K562 (cell line): Measurements from ENCODE around the gene NKG7. TPM values are rescaled to one million over a fixed set of nuclear protein-coding genes. Genes with fewer than 3 reads are reported as not detected.
A peak's percentile ranks its signal among the peaks of the same experiment; 100 is the strongest.

Source experiments
- ATAC-seq: fragments of 200-7000 bp; cut with Tn5 transposase; 3 replicates; pipeline ENCODE4 v1.9.1; 2020; ENCODE audit warnings: moderate library complexity
- BruUV-seq: library from RNA; stranded (reverse); fragments of 400-500 nt; replicated peaks from 2 replicates; lab custom pipeline; 2021; lab: Mats Ljungman, UMichigan
- CTCF ChIA-PET: fragments of 300-600 bp; formaldehyde crosslinking; extraction: SDS; loops from one replicate; lab custom pipeline; 2021; ENCODE audit warnings: low intra/inter-chr PET ratio; lab: Yijun Ruan, JAX
- POLR2A ChIA-PET: fragments of 300-600, 350-650 bp; sonication (Branson Sonifier 250); formaldehyde crosslinking; extraction: SDS; loops from one replicate; lab custom pipeline; 2021; ENCODE audit warnings: antibody characterized with exemption, inconsistent platforms; lab: Yijun Ruan, JAX
- DNase-seq, 4 experiments: peaks; one replicate each; pipeline versions ENCODE4 v3.0.0 to v3.0.0-alpha.2; 2011 to 2018; ENCODE audit warnings: low spot score in 3 of 4, mixed read lengths in 3 of 4; ENCODE audit errors: extremely low read depth in 1 of 4
- FAIRE-seq: peaks from 2 replicates; lab custom pipeline; 2011; peaks lifted over from hg19 to GRCh38; lab: Jason Lieb, UNC
- H2AFZ ChIP-seq: 2 replicates; pipeline ENCODE4 v1.6.0; 2011; ENCODE audit warnings: low read depth, low read length, control low read depth, inconsistent platforms
- H3K27ac ChIP-seq: fragments of 200-600 bp; 3 replicates; pipeline ENCODE4 v1.8.0; 2011; ENCODE audit warnings: low read depth, mild to moderate bottlenecking, control low read depth, inconsistent platforms, low read length, moderate library complexity, mixed read lengths; ENCODE audit errors: extremely low read depth
- H3K27me3 ChIP-seq, 2 experiments: fragments of 300-600 bp in 1 of 2; 2 replicates in 1 of 2; 3 replicates in 1 of 2; pipeline versions ENCODE4 v1.6.0 to v1.8.0; 2011; ENCODE audit warnings: inconsistent platforms in 2 of 2, low read length in 2 of 2, mild to moderate bottlenecking in 1 of 2, mixed read lengths in 1 of 2, moderate library complexity in 1 of 2; ENCODE audit not compliant: control insufficient read depth in 2 of 2, insufficient read depth in 2 of 2
- H3K36me3 ChIP-seq: fragments of 300-600 bp; 3 replicates; pipeline ENCODE4 v1.8.0; 2011; ENCODE audit warnings: mild to moderate bottlenecking, low read length, inconsistent platforms; ENCODE audit not compliant: control insufficient read depth, insufficient read depth
- H3K4me1 ChIP-seq, 2 experiments: fragments of 200-600 bp in 1 of 2; replicated peaks in 1 of 2; 2 replicates in 1 of 2; 3 replicates in 1 of 2; pipeline versions ENCODE4 v1.5.1 to v1.8.0; 2011; ENCODE audit warnings: inconsistent platforms in 2 of 2, low read length in 2 of 2, mild to moderate bottlenecking in 1 of 2, mixed read lengths in 1 of 2, moderate library complexity in 1 of 2; ENCODE audit not compliant: control insufficient read depth in 2 of 2, insufficient read depth in 2 of 2
- H3K4me2 ChIP-seq: 2 replicates; pipeline ENCODE4 v1.6.1; 2011; ENCODE audit warnings: low read length, control low read depth, inconsistent platforms, mixed read lengths; ENCODE audit not compliant: insufficient read depth
- H3K4me3 ChIP-seq: fragments of 200-600 bp; sonication (generic), shearing (Covaris generic); 2 replicates; pipeline ENCODE4 v1.5.1; 2016; ENCODE audit warnings: control low read depth, inconsistent platforms
- H3K79me2 ChIP-seq: fragments of 200-600 bp; 3 replicates; pipeline ENCODE4 v1.8.0; 2011; ENCODE audit warnings: low read length, inconsistent platforms; ENCODE audit not compliant: control insufficient read depth, insufficient read depth
- H3K9ac ChIP-seq, 2 experiments: 2 replicates each; pipeline versions ENCODE4 v1.6.0 to v1.6.1; 2011; ENCODE audit warnings: low read depth in 2 of 2, low read length in 2 of 2, control low read depth in 1 of 2, inconsistent platforms in 1 of 2, mild to moderate bottlenecking in 1 of 2, mixed read lengths in 1 of 2; ENCODE audit not compliant: insufficient read depth in 1 of 2
- H3K9me1 ChIP-seq: one replicate; pipeline ENCODE4 v1.6.0; 2011; ENCODE audit warnings: inconsistent platforms, mild to moderate bottlenecking, low read length, moderate library complexity; ENCODE audit not compliant: control insufficient read depth, insufficient read depth
- H3K9me3 ChIP-seq: replicated peaks from 2 replicates; pipeline ENCODE4 v1.5.1; 2011; ENCODE audit warnings: low read depth, low read length, inconsistent platforms; ENCODE audit not compliant: control insufficient read depth, insufficient read depth
- H4K20me1 ChIP-seq: replicated peaks from 2 replicates; pipeline ENCODE4 v1.6.1; 2011; ENCODE audit warnings: low read length, inconsistent platforms, mixed read lengths; ENCODE audit not compliant: control insufficient read depth, insufficient read depth
- AFF4 ChIP-seq: sonication (generic); formaldehyde crosslinking; IDR thresholded peaks from 2 replicates; pipeline ENCODE4 v1.8.0; 2023; ENCODE audit warnings: mild to moderate bottlenecking, missing genetic modification reagents
- ARID3B ChIP-seq: fragments of 250-450 bp; sonication (Bioruptor Pico); IDR thresholded peaks from 2 replicates; pipeline ENCODE4 v1.4.0; 2020; ENCODE audit warnings: borderline replicate concordance
- FOXM1 ChIP-seq, 2 experiments: fragments of 450-650 bp in 1 of 2; sonication (generic) in 1 of 2; formaldehyde crosslinking in 1 of 2; IDR thresholded peaks; 2 replicates each; pipeline versions ENCODE4 v1.6.1 to v1.9.0; 2017 to 2022; ENCODE audit warnings: low read depth in 2 of 2, mild to moderate bottlenecking in 2 of 2, missing genetic modification reagents in 1 of 2, moderate library complexity in 1 of 2
- LEF1 ChIP-seq: fragments of 450-650 bp; IDR thresholded peaks from 2 replicates; pipeline ENCODE4 v1.6.1; 2016; ENCODE audit warnings: mild to moderate bottlenecking
- MXI1 ChIP-seq: IDR thresholded peaks from 2 replicates; pipeline ENCODE4 v1.6.1; 2011; ENCODE audit warnings: low read depth, mild to moderate bottlenecking, improper control_type of control experiment, low read length
- RAD21 ChIP-seq, 2 experiments: fragments of 250-450 bp in 1 of 2; fragments of 450-650 bp in 1 of 2; sonication (Bioruptor Pico) in 1 of 2; formaldehyde crosslinking in 1 of 2; IDR thresholded peaks in 1 of 2; conservative IDR thresholded peaks in 1 of 2; 2 replicates each; pipeline versions ENCODE4 v1.4.0 to v1.8.0; 2020 to 2022; ENCODE audit warnings: mild to moderate bottlenecking in 2 of 2, moderate library complexity in 1 of 2
- RFX1 ChIP-seq: fragments of 450-650 bp; IDR thresholded peaks from 2 replicates; pipeline ENCODE4 v1.6.1; 2016; ENCODE audit warnings: mild to moderate bottlenecking, moderate library complexity
- WGBS: fragments of 100-300 bp; shearing (Covaris generic); methylation state at CpG from one replicate; pipeline ENCODE4 v1.1.6; 2016; ENCODE audit warnings: low coverage, mixed read lengths; ENCODE audit not compliant: insufficient coverage; ENCODE audit errors: missing lambda C conversion rate; 5-methylcytosine and 5-hydroxymethylcytosine counted together
- in situ Hi-C: fragments of 300-500 bp; cut with MboI; formaldehyde crosslinking; loops from 4 replicates; pipeline ENCODE4 v1.15.0; 2018; ENCODE audit warnings: inconsistent platforms, mixed read lengths
- intact Hi-C: fragments of 100-400 bp; cut with micrococcal nuclease; formaldehyde crosslinking; loops from 2 replicates; pipeline ENCODE4 v1.14.2; 2022
- polyA plus RNA-seq, 8 experiments: library from polyadenylated mRNA; depleted of rRNA in 4 of 8; stranded (reverse) in 5 of 8; unstranded in 3 of 8; fragments of >200 nt; fragmentation: Nextera tagmentation in 2 of 8; fragmentation: Illumina TruSeq in 1 of 8; extraction: Ambion mirVana in 2 of 8; extraction: Trizol in 1 of 8; gene quantifications; 2 replicates each; pipeline versions ENCODE4 v1.2.1 to v1.2.3, GENCODE V29; 2011 to 2014; ENCODE audit warnings: inconsistent platforms in 1 of 8, missing spikeins in 1 of 8
- total RNA-seq, 7 experiments: library from RNA; depleted of rRNA in 6 of 7; stranded (reverse); fragments of >200 nt in 6 of 7; fragmentation: Illumina TruSeq in 2 of 7; extraction: Trizol in 2 of 7; gene quantifications; 2 replicates each; pipeline versions ENCODE4 v1.2.1 to v1.2.3, GENCODE V29; 2011 to 2021; ENCODE audit warnings: low replicate concordance in 1 of 7

NKG7 gene
- total and polyA plus RNA-seq, 9 of the 15 experiments (the other 6 are each of a cell fraction or from before 2014, with no cell fraction given), result 0.30 to 0.70 (median 0.51) TPM; not detected in 2

GRCh38 chr19:51386882-51387520 lies 14.5 kb upstream of the NKG7 start:
- no peak for TF ChIP-seq AFF4 (CRISPR knock-in tag)
- TF ChIP-seq FOXM1 (IDR thresholded peaks at IDR 0.05; ENCODE audit: low read depth), result no peak
- TF ChIP-seq FOXM1 (CRISPR knock-in tag; IDR thresholded peaks at IDR 0.05; ENCODE audit: low read depth), result no peak
- TF ChIP-seq MXI1, result no peak
- TF ChIP-seq ARID3B, result no peak
- TF ChIP-seq RAD21 (CRISPR knock-in tag; conservative IDR thresholded peaks at IDR 0.05 in 1 of 2, IDR thresholded peaks at IDR 0.05 in 1 of 2), result no peak
- TF ChIP-seq LEF1, result no peak
- TF ChIP-seq RFX1, result peak; percentile 53
- TF ChIP-seq, all 486 proteins: peak for 1
- WGBS, result 82% methylated on average over 12 of the region's 14 CpGs
- Histone ChIP-seq H3K9me3 (no peaks in the 10 kb centered on the region), H3K36me3 (no peaks in the 10 kb centered on the region), H4K20me1 (no peaks in the 10 kb centered on the region), H2AFZ (no peak overlapping the region), H3K9me1 (no peaks in the 10 kb centered on the region), H3K79me2 (no peaks in the 10 kb centered on the region), H3K27me3 (no peaks in the 10 kb centered on the region), H3K27ac (no peak overlapping the region), H3K4me2 (no peak overlapping the region), H3K4me1 (peaks cover 13 to 32% of the 10 kb centered on the region in 2 experiments; a peak in 4 of 5 replicates), H3K4me3 (no peak overlapping the region), H3K9ac (peak overlapping the region in 1 of 2 experiments; percentile 26; a peak in 1 of 4 replicates)
- CTCF ChIA-PET, result no interaction called here
- FAIRE-seq (no peak), ATAC-seq (no peak), DNase-seq (no peak)
- in situ Hi-C loops, result no loop called here
- POLR2A ChIA-PET, result interaction anchor here (0.6 to 1.0 kb wide), 2 partner anchors 28 to 136 kb away, joined by 3 read pairs; no protein-coding TSS in a partner anchor
- intact Hi-C loops, result no loop called here
- BruUV-seq, result no TSS peak
